ENCODE results near the gene RASSF5.

DNA sequence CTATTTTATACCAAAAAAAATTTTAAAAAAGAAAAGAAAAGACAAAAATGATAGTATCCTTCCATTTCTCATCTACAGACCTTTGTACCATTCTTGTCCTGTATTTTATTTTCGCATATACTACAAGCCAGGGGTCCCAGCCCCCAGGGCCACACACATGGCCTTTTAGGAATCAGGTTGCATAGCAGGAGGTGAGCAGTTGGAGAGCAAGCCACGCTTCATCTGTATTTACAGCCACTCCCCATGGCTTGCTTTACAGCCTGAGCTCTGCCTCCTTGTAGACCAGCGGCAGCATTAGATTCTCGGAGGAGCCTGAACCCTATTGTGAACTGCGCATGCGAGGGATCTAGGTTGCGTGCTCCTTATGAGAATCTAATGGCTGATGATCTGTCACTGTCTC lies 39.8 kb downstream of the RASSF5 start:
- TF ChIP-seq, protein P1, sequence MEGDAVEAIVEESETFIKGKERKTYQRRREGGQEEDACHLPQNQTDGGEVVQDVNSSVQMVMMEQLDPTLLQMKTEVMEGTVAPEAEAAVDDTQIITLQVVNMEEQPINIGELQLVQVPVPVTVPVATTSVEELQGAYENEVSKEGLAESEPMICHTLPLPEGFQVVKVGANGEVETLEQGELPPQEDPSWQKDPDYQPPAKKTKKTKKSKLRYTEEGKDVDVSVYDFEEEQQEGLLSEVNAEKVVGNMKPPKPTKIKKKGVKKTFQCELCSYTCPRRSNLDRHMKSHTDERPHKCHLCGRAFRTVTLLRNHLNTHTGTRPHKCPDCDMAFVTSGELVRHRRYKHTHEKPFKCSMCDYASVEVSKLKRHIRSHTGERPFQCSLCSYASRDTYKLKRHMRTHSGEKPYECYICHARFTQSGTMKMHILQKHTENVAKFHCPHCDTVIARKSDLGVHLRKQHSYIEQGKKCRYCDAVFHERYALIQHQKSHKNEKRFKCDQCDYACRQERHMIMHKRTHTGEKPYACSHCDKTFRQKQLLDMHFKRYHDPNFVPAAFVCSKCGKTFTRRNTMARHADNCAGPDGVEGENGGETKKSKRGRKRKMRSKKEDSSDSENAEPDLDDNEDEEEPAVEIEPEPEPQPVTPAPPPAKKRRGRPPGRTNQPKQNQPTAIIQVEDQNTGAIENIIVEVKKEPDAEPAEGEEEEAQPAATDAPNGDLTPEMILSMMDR (IDR thresholded peaks at IDR 0.05; ENCODE audit: low read length), result no peak
- TF ChIP-seq EZH2phosphoT487 (IDR thresholded peaks at IDR 0.05; ENCODE audit: low read length) (no peak), EZH2 (optimal IDR thresholded peaks at IDR 0.05; ENCODE audit: low read depth, low read length) (no peak)

Measured in MM.1S (cell line).